ENCODE results near the gene CACNA2D2.

Gene CACNA2D2

DNA sequence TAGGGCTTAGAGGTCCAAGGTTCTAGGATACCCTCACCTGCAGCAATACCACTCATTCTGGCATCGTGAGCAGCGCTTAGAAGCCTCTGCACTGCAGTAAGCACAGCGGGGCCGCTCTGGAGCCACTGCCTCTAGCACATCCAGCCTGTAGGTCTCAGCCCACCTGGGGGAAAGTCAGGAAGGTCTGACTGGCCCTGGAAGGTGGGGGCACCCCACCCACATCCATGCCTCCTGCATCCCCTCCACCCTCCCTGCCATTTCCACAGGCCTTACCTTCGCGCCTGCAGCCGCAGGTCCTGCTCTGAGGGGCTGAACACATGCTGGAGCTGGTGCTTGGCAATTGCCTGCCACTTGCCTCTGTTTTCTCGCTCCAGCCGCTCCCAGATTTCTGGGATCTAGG lies 161.9 kb downstream of the CACNA2D2 start:
- no peak for DNase-seq

DNA sequence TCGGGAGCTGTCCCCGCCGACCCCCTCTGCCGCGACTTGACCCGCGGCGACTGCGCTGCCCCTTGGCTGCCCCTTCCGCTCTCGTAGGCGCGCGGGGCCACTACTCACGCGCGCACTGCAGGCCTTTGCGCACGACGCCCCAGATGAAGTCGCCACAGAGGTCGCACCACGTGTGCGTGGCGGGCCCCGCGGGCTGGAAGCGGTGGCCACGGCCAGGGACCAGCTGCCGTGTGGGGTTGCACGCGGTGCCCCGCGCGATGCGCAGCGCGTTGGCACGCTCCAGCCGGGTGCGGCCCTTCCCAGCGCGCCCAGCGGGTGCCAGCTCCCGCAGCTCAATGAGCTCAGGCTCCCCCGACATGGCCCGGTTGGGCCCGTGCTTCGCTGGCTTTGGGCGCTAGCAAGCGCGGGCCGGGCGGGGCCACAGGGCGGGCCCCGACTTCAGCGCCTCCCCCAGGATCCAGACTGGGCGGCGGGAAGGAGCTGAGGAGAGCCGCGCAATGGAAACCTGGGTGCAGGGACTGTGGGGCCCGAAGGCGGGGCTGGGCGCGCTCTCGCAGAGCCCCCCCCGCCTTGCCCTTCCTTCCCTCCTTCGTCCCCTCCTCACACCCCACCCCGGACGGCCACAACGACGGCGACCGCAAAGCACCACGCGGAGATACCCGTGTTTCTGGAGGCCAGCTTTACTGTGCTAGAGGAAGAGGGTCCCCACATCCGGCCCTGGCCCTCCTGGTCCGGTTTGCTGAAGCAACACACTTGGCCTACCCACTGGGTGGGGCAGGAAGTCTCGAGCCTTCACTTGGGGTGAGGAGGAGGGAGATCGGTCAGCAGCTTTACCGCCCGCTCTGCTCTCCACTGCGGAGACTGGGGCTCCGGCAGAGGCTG lies 162.7 kb downstream of the CACNA2D2 start, which contains the start of gene RASSF1:
RASSF1 (minus strand) TSS at position 389 of the 882 bp plus-strand sequence; CDS start at position 358, 31 bp downstream.
- DNase-seq, result peak; percentile 69

DNA sequence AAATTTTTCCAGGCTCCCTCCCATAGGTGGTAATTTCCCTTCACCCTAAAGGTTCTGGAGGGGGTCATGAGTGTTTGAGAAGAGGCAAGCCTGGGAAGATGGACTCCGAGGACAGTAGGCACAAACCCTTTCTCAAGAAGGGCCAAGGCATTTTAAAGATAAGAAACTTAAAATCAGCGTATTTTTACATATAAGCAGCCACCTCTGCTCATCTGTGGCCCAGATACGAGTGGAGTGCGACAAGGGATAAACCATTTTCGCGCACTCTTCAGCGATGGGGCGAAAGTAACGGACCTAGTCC lies 163.3 kb downstream of the CACNA2D2 start:
- DNase-seq, result no peak

DNA sequence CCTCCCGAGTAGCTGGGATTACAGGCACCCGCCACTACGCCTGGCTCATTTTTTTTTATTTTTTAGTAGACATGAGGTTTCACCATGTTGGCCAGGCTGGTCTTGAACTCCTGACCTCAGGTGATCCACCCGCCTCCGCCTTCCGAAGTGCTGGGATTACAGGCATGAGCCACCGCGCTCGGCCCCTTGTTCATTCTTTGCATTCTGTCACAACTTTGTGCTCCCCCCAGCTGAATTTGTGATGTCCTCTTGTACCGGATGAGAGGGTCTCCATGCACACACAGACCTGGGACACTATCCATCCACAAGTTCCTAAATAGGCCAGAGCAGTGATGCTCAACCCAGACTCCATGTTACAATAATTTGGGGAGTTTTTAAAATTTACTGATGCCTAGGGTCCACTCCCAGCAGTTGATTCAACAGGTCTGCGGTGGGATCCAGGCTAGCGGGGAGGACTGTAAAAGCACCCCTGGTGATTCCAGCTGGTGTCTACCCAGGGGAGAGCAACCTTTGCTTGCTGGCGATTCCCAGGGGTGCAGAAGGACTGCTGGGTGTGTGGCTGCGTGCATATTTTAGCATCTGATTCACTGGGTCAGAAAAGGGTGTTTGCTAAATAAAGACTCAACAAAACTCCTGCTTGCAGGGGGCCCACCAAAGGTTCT lies 163.8 kb downstream of the CACNA2D2 start:
- no peak for DNase-seq

DNA sequence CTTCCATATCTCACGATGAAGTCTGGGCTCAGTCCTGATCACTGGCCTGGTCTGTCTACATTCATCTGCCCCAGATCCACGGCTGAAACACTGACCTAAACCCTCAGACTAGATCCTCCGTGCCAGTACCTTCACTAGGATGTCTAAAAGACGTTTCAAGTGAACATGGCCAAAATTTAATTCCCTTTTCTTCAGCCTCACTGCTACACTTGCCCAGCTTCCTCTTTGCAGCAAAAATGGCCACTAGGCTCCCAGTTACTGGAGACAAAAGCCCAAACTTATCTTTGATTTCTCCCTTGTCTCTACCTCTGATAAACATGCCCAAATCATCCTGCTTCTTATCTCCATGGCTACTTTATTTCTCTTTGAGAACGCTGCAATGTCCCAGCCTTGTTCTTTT lies 164.5 kb downstream of the CACNA2D2 start:
- no peak for DNase-seq

DNA sequence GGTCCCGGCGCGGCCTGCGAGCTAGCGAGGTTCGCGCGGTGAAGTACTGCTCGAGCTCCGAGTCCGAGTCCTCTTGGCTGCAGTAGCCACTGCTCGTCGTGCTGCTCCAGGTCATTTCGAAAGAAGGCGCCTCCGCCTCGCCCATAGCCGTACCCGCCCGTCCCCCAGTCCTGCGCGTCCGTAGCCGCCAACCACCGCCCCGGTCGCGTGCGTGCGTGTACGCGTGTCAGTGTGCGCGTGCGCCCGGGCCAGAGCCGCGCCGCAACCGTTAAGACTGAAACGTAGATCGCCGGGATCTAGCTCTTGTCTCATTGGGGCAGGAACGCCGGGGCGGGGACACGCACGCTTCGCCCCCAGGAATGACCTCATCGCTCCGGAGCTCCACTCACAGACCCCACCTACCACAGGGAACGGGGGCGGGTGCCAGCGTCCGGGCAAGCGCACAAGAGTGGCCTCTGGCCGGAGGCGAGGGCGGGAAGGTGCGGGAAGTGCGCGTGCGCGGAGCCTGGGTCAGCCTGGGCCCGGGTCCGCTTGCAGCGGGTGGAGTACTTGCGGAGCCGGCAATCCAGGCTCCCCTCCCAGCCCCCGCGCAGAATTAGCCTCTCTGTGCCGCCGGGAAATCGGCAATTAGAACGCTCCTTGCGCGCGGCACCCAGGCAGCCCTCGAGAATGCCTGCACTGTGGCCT lies 166.1 kb downstream of the CACNA2D2 start:
- peak; percentile 97 for DNase-seq

DNA sequence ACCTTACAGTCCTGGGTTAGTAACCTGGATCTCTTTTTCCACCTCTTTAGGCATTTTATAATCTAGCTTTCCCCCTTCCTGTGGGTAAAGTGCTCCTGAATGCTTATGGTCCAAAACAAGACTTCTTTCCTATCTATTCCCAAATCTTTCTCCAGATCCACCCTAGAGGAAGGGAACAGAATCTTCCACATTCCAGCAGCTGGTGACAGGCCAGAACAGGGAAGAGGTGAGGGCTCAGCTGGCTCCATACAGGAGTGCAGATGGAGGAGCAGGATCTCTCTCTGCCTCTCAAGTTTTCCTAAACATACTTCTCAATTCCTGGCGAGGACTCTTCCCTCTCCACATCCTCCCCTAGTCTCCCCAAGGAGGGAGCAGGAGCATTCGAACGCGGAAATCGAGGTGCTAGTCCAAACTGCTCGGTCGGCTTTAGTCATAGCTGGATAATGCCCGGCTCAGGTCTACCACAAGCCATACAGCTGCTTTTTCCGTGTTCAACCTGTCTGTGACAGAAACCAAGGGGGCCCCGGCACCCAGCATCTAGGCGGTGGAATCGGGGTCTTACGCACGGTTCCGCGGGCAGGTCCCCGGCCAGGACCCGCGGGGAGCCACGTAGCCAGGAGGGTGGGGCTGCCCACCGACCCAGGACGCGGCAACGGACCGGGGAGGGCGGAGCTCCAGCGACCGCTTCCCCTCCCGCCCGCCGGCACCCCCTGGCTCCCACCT lies 166.8 kb downstream of the CACNA2D2 start:
- DNase-seq, result no peak

DNA sequence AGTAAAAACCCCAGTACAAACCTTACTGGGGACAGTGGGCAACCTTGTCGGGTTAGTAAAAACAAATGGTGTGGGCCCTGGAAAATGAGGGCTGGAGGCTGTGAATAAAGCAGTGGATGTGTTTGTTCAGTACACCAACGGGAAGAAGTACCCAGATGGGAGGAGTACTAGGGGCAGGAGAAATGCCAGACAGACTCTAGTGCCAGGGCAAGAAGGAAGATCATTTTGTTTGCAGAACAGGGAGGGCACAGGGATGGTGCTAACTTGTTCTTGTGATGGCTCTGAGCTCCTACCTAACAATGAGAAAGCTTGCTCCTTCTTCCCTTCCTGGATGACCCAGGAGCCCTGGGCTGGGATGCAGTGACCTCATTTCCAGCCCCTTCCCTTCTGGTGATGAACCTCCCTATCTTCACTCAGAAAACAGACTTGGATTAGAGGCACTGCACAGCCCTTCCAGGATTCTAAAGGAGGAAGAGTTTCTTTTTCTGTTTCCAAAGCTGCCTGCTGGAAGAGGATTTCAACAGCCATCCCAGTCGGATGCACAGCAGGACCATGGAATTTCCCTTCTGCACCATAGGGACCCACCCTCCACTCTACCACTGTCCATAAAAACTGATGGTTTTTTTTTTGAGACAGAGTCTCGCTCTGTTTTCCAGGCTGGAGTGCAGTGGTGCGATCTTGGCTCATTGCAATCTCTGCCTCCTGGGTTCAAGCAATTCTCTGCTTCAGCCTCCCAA lies 168.9 kb downstream of the CACNA2D2 start:
- no peak for DNase-seq

DNA sequence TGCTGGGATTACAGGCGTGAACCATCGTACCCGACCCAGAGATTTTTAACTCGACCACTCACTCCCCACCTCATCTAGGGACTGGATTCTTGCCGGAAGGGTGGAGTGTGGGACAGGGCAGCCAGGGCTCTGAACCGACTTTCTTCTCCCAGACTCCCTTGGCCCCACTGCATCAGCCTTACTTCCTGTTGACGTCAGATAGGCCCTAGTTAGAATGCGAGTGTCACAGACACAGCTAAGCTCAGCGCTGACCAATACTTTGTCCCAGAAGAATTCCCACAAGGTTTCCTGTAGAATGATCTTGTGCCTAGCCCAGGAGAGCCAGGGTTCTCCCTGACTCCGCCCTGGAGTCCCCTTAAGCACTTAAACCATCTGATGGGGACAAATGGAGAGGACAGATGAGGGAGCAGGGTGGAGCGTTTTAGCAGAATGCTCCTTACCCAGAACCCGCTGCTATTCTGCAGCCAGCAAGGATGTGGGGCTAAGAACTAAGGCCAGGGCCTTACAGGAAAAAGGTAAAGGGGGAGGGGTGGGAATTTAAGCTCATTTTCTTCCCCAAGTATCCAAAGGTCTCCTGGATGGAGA lies 169.6 kb downstream of the CACNA2D2 start:
- DNase-seq, result no peak

DNA sequence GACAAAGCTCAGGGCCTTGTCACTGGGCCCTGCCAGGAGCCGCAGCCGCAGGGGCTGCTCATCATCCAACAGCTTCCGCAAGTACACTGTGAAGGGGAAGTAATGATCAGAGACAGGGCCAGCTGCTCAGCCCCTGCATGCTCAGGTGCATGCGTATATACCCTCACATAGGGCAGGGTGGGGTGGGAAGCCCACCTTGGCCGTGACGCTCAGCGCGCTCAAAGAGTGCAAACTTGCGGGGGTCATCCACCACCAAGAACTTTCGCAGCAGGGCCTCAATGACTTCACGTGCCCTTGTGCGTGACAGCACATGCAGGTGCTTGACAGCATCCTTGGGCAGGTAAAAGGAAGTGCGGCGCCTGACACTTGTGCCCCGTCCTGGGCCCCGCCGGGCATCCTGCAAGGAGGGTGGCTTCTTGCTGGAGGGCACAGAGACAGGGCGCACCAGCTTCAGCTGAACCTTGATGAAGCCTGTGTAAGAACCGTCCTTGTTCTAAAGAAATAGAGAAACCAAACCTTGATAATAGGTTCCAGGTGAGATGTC lies 172.0 kb downstream of the CACNA2D2 start:
- no peak for DNase-seq

DNA sequence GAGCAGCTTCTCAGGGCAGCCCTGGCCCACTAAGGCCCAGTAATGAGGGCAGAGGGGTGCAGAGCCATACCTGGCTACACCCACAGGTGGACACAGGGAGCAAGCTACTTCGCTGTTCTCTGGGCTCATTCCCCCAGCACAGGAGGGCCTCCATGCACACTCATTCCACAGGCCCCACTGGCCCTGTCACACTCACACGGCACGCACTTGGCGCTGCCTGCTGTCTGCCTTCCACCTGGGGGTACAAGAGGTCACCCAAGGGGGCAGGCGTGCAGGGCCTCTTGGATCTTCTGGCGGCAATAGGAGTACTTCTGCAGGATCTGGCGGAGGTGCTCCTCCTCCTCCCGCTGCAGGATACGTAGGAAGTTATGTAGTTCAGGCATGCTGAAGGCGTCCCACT lies 173.1 kb downstream of the CACNA2D2 start:
- peak; percentile 0 for DNase-seq

DNA sequence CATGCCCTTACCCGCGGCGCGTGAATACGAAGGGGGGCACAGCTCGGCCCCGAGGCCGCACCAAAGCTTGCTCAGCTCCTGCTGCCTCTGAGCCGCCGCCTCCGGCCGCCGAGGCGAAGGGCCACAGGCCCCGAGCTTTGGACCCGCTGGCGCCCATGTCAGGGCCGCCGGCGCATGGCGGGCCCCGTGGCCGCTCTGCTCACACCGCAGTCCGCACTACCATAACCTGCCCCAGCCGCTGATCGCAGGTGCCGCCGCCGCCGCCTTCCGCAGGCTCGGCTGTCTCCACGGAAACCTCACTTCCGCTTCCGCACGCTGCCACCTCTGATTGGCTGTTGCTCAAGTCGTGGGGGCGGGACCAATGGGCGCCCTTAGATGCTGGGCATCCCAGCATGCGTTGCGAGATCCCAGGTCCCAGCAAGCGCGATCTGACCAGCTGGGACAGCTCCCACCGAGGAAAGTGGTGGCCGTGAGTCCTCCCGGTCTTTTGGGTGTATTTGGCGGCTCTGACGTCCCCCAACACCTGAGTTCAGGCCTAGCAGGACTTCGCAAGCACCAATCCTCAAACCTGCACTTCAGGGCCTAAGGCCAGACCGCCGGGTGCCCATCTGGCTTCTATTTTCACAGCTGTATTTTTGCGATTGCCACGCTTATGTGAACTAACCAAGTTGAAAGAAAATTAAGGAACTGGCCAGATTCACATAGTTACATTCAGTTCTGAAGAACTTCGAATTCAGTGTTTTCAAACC lies 175.3 kb downstream of the CACNA2D2 start, which contains the start of gene TUSC2:
TUSC2 (minus strand) TSS at position 281 of the 749 bp plus-strand sequence; CDS start at position 157, 124 bp downstream.
- peak; percentile 97 for DNase-seq

DNA sequence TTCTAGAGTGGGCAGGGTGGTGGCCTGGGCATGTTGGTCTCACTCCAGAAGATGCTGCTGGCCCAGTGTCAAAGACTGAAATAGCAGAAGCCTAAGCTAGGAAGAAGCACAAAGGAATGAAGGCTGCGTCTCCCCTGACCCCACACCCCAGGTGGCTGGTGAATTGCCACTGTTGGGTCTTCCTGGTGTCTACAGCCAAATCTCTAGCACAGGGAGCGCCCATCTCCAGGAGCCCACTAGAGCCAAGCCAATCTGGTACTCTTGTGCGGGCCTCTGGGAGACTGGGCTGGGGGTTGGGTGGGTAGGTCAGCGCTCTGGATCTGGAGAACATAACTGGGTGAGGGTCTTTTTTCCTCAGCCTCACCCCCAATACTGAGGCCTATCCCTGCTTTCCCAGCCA lies 176.3 kb downstream of the CACNA2D2 start:
- DNase-seq, result no peak

DNA sequence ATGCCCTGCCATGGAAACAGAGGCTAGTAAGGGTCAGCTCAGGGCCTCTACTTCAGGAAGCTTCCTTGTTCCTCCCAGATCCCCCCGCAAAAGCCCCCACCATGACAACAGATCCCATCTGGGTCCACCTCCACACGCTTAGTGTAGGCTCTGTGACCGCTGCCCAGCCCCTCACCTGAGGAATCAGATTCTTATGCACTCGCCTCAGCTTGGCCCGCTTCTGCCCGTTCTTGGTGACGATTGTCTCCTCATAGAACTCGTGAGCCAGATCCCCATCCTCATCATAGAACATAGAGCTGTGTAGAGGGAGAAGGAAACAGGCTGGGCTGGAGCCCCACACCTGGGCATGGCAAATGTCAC lies 177.3 kb downstream of the CACNA2D2 start:
- peak; percentile 1 for DNase-seq

DNA sequence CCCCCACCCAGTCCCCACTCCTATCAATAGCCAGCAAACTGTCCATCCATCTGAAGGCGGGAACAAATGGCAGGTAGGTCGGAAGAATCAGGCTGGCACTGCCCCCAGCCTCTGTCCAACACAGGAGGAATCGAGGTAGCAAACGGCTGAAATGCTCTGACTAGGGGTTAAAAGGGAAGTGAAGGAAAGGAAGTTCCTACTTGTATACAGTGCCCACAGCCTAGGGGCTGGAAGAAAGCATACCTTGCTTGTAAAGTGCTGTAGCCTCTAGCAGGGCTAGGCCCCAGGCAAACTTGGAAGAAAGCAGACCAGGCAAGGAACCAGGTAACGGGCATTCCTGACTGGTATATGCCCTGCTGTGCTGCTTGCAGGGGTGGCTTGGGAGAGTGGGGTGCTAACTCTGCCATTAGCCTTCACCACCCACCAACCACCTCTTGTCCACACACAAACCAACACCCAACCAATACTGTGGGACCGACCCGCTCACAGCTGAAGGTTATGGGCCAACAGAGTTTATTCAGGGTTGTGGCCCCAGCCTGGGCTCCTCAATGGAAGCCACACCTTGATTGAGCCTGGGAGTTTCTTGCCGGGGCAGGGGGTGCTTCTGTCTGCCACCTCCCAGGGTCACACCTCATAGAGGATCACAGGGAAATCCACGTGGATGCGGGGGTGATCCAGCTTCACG lies 177.8 kb downstream of the CACNA2D2 start:
- no peak for DNase-seq

DNA sequence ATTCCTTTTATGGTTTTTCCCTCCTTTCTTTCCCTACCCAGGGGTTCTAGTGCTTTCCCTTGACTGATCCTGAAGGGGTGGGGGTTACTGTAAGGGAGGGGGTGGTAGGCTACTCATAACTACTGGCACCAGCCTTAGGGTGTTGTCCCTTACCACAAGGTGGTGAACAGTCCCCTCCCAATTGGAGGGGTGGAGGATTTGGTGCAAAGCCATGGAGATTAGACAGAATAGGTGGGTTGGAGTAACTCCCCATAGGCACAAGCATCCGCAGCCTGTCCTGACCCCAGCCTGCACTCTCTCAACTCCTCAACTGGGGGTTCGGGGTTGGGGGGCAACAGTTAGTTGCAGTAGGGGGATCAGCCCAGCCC lies 178.3 kb downstream of the CACNA2D2 start:
- no peak for DNase-seq

DNA sequence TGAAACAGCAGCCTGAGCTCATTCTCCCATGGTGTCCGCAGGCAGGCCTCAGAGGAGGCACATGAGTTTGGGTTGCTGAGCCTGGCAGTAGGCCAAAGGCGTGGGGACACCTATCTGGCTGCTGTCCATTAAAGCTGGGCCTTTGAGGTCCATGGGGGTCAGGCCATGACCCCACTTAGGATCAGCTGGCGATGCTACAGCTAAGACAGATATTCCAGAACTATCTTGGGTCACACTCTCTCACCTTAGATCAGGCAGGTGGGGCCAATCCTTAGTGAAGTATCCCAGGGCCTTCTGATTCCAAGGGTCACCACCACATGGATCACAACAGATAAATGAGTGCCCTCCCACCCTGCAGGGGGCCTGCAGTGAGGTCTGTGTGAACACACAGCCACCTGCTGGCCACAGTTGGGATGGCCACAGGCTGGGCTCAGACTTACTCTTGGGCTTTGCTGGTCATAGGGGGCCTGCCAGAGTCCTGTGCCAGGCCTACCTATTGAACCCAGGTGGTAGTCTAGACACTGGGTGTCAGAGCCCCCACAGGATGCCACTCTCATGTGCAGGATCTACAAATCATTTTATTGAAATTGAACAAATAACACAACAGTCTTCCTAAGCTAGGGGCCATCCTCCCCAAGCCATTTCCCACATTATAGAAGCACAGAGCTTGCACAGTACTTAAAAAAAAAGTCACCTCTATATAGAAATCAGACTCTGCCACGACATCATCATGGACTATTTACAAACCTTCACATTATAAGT lies 178.9 kb downstream of the CACNA2D2 start:
- DNase-seq, result peak; percentile 70

DNA sequence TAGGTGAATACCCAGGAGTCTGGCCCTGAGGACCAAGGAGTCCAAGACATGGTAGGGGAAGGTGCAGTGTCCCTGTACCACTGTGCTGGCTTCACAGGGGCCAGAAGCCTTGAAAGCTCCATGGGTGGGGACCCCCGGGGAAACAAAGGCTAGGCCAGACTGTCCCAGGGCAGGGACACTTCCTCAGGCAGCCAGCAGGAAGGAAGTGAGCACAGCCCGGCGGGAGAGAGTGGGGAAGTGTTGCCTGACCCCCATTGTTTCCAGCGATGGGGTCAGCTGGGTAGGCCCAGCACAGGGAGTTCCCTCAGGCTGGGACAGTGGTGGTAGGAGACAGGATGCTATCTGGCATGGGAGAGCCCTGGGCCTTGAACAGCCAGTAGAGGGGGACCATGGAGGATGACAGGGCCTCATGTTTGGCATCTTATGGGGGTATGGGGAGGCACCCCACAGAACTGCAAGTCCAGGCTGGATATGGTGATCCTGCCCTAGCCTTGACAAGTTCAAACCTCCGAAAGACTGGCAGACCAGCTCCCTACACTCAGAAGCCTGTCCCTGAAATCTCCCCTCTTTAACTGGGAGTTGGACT lies 179.7 kb downstream of the CACNA2D2 start:
- DNase-seq, result no peak

DNA sequence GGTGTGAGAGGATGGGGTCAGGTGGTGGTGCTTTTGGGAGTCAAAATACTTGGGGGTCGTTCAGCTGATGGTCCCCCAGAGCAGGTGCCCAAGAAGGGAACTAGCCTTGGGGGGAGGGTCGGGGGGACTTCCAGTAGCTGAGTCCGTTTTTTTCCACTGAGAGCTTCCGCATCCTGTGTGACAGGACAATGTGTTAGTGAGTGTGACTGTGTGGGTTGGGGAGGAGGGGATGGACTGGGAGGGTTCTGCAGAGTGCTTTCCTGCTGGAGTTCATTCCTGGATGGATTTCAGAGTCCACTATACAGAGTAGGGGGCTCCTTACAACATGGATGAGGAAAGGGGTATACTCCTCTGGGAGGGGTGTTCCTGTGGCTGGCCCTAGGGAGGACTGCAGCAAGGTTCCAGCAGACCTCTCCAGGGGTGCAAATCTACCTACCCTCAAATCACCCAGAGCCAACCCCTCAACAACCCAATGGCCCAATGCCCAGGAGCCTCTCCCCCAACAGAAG lies 180.3 kb downstream of the CACNA2D2 start:
- no peak for DNase-seq

Measured in CD4-positive, alpha-beta T cell treated with Interleukin-17A for 4 hours (primary cell).